DMS 273 (cell line): ENCODE results near the gene CUEDC1.
A peak's percentile ranks its signal among the peaks of the same experiment; 100 is the strongest.

Experiments used
- DNase-seq: peaks from one replicate; lab custom pipeline; 2025; ENCODE audit not compliant: unreplicated experiment; lab: John Stamatoyannopoulos, UW

Gene CUEDC1

DNA sequence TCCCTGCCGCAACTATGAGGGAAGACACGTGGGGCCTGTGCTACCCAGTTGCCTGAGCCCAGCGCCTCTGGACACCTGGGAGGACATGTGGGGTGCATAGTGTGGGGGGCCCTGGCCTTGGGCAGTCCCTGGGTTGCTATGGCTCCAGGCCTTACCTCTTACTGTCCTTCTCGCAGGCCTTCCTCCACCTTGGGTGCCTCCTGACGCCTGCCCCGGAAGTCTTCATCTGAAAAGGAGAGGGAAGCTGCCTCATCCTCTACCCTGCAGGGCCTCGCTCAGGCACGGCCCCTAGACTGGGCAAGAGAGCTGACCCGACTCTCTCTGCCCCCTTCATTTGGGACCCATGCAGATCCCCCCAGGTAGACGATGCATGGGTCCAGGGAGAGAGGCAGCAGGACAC is 88.9 kb downstream of the CUEDC1 start:
- DNase-seq, result no peak

DNA sequence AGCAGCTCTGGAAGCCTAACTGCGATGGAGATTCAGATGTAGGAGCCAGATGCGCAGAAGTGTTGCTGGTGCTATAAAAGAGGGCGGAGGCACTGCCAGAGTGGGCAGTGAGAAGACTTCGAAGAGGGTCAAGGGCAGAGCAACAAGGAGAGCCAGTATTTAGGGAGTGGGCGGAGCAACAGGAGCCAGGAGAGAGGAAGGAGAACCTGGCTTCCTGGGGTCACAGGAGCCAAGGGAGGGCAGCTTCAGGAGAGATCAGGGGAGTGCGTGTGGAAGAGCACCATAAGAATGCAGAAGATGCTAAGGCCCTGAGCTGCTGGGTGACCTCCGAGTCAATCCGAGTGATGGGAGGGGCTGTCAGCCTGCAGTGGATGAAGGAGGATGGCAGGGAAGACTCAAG is 90.9 kb downstream of the CUEDC1 start:
- DNase-seq, result no peak

DNA sequence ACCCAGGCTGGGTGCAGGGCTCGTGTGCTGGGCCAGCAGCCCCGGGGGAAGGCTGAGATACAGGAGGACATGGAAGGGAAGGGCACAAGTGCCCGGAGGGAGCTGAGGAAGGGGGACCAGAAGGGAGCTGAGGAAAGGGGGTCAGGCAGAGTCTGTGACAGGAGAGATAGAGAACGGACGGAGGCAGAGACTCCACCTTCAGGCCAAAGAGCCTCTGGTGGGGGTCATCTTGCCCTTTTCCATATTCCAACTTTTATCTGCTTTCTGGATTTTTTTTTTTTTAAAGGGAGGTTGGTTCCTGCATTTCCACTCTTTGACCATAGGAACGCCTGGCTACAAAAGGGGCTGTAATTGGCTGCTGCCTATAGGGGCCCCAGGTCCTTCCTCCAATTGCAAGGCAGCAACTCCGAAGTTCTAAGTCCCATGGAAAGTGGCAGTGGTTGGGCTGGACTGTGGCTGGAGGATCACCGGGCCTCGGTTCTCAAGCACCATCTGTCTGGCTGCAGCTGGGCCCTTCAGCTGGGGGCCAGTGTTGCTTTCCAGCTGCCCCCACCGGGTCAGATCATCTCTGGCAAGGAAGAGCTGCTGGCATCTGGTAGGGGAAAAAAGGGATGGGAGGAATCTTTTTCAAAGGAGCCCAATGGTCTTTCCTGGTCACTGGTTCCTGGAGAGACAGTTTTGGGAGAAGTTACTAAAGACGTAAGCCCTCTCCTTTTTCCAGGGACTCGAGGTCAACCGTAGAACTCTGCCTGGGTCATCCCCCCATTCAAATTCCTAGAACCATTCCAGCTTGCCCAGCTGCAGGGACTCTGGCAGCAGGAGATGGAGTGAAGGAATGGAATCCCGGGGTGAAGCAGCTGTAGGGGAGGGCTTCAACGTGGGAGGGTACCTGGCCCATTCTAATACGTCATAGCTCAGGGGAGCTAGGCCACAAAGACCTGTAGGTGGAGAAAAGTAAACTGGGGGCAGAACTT is 92.2 kb downstream of the CUEDC1 start:
- DNase-seq, result peak; percentile 71

DNA sequence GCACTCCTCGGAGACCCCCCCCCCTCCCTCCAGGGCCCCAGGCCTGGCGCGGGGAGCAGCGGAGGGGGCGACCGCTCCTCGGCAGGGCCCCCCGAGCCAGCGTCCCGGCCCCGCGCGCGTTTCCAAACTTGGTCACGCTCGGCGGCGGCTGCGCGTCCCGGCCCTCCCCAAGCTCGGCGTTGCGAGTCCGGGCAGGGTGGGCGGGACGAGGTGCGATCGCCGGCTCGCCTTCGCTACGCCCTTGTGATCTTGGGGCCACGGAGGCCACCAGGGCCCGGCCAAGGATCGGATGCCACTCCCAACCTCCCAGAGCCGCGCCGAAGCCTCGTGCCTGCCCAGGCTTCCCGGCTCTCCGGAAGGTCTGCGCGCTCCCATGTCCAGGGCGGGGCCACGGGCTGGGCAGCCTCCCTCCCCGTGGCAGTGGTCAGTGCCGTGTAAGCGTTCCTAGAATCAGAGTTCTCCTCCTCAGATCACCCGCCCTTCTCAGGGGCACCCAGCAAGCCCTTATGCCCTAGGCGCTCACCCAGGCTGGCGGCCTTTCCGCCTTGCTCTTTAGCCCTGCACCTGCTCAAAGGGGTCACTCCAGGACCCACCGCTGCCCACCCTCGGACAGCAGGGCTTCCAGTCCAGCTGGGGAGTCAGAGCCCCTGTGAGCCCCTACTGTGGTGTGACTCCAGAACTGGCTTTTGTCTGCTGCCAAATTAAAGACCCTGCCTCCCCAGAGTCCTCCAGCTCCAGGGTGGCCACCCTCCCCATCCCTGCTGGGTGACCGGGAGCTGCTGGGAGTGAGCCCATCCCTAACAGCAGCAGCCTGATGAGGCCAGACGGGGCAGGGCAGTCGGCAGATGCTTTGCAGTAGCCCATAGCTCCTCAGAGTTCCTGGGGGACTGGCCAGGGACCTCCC is 93.2 kb downstream of the CUEDC1 start:
- DNase-seq, result peak; percentile 52

DNA sequence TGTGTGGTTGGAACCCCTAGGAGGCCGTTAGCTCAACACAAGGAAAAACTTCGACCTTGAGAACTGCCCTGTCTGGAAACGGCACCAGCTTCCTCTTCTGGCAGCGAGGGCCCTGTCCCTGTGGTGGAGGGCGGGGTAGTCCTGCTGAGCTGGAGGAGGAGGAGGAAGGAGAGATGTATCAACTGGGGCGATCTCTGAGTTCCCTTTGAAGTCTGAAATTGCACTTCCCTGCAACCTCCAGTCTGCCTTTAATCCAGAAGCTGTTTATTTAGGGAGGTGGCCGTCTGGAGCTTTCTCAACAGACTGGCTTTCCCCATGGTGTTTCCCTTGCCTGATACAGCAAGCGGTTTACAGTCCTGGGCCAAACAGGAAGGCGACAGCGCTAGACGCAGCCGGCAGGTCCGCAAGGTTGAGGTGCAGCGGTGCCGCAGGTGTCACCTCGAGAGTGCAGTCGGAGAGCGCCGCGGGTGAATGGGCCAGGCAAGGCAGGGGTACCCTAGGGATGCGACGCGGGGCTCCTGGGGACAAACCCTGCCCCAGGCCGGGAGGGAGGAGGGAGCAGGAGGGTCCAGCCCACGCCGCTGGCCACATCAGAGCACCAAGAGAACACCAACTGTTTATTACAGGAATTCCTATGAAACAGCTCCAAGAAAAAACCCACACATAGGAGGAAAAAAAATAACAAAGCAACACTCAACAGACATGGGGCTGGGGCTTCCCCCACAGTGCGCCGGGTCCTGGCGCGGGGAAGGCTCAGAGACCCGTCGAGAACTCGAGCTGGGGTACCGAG is 94.0 kb downstream of the CUEDC1 start:
- DNase-seq, result peak; percentile 91

DNA sequence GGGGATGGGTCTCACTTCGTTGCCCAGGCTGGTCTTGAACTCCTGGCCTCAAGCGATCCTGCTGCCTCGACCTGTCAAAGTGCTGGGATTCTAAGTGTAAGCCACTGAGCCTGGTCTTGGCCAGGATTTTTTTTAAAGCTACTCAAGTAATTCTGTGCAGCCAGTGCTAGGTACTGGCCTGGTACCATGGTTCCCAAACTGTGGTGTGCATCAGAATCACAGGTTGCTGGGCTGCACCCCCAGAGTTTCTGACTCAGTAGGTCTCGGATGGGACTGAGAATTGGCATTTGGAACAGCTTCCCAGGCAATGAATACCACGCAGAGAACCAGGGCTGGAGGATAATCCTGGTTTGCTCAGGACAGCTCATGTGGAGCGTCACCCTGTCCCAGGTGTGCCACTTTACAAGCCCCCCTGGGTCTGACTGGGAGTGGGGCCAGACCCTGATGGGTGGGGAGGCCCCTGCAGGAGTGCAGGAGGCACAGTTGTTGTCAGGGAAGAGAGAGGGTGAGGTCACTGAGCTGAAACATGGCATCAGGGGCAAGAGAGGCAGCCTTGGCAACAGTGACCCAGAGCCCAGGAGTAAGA is 94.7 kb downstream of the CUEDC1 start:
- DNase-seq, result no peak

DNA sequence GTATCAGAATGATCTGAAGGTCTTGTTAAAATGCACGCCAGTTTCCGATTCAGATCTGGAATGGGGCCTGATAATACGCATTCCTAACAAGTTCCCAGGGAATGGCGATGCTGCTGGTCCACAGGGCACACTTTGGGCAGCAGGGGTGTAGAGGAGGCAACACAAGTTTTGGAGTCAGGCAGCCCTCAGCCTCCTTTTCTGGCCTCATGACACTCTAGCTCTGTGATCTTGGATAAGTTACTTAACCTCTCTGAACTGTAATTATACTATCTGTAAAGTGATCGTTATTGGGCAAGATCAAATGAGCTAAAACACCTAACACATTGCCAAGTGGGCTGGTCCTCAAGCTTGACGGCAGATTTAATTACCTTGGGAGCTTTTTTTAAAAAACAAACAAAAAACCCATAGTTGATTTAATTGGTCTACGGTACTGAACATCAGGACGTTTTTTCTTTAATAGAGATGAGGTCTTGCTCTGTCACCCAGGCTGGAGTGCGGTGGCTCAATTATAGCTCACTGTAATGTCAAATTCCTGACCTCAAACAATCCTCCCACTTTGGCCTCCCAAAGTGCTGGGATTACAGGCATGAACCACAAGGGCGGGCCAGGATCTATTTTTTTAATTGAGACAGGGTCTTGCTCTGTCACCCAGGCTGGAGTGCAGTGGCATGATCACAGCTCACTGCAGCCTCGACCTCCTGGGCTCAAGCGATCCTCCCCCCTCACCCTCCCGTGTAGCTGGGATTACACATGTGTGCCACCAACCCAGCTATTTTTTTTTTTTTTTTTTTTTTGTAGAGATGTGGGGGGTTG is 95.4 kb downstream of the CUEDC1 start:
- no peak for DNase-seq

DNA sequence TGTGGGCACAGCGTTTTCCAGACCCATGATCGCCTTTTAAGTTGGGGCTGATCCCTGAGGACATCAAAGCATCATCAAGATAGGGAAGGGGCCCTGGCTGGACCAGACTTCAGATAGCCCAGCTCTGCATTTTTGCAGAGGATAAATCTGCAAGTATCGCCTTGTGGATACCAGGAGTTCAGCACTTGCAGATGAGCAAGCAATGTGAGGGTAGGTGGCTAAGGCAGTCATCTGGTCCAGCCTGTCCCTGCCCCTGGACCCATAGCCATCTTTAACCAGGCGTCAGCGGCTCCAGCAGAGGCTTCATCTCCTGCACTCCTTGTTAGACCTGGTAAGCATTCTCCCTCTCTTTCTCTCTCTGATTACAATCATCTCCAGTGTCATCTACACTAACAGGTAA is 96.4 kb downstream of the CUEDC1 start:
- DNase-seq, result no peak

DNA sequence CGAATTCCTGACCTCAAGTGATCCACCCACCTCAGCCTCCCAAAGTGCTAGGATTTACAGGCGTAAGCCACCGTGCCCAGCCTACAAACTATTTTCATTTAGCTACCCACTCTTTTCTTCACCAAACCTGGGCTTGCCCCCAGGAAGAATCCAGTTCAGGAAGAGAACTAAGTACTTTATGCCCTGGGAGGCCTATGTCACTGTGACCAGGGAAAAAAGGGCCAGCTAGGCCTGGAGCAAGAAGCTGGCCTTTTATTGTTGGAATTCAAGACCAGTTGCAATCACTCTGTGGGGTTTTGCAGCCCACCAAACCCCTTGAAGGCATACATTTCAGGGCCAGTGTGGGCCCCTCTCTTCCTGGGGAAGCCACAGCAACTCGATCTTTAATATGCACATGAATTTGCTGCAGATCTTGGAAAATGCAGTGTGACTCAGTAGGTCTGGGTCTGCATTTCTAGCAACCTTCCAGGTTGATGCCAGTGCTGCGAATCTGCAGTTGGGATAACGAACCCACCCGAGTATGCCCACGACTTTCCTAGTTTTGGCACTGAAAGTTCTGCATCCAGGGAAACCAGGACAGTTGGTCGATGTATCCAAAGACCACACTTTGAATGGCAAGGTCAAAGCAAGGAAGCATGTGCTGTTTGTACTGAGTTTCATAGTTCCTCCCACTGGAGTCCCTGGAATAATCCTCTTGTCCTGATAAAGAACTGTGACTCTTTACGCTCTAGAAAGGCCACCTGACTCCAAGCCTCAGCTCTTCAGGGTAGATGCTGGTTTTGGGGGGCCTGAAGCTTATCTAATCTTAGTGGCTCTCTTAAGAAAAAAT is 98.2 kb downstream of the CUEDC1 start:
- no peak for DNase-seq

DNA sequence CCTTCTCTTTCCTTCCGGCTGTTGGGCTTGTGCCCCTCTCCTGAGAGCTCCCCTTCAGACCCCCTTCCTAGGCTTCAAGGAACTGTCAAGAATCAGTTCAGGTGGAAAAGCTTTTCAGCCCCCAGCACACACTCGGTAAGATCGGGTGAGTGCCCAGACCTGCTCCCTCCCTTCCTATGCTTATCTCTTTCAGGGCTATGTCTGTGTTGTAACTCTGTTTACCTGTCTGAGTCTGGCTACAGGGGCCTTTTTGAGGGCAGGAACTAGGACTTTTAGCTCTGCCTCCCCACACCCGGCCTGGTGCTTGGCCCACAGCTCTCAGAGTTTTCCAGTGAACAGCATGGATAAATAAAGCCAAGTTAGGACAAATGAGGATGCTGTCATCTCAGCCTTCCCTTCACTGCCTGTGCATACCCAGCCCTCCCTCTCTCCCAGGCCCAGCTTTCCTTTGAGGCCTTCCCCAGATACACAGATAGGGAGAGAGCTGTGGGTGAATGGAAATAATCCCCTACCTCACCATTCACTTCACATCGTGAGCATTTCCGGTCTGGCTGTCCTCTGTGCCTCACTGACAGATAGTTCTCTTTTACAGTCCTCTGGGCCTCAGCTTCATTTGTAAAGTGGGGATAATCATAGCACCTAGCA is 99.7 kb downstream of the CUEDC1 start:
- DNase-seq, result no peak

DNA sequence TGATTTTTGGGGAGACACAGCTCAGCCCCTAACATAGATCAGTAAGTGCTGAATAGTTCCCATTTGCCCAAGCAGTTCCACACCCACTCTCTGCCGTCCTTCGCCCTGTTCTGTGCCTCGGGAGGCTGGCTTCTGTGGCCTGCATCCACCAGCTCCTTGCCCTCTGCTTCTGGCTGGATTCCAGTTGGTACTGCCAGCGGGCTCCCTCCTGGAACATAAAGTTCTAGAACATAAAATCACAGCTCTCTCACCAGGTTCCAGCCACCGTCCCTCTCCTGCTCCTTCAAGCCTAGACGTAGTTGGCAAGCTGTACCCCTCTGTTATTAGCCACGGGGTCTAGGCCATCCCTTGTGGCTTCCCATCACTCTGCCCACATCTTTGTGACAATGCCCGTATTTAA is 101.5 kb downstream of the CUEDC1 start:
- DNase-seq, result no peak

DNA sequence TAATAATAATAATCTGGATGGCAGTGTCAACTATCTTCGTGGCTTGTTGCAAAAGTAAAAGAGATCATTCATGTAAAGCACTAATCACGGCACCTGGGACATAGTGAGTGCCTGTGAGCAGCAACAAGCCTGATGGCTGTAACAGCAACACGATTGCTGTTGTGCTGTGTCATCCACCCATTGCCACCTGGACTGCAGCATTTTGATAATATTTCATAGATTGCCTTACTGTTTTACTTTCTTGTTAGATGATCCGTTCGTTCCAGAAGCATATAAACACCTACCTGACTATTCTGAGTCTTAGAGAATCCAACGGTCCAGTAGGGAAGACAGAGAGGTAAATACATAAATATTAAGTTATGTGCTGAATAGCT is 102.3 kb downstream of the CUEDC1 start:
- no peak for DNase-seq

DNA sequence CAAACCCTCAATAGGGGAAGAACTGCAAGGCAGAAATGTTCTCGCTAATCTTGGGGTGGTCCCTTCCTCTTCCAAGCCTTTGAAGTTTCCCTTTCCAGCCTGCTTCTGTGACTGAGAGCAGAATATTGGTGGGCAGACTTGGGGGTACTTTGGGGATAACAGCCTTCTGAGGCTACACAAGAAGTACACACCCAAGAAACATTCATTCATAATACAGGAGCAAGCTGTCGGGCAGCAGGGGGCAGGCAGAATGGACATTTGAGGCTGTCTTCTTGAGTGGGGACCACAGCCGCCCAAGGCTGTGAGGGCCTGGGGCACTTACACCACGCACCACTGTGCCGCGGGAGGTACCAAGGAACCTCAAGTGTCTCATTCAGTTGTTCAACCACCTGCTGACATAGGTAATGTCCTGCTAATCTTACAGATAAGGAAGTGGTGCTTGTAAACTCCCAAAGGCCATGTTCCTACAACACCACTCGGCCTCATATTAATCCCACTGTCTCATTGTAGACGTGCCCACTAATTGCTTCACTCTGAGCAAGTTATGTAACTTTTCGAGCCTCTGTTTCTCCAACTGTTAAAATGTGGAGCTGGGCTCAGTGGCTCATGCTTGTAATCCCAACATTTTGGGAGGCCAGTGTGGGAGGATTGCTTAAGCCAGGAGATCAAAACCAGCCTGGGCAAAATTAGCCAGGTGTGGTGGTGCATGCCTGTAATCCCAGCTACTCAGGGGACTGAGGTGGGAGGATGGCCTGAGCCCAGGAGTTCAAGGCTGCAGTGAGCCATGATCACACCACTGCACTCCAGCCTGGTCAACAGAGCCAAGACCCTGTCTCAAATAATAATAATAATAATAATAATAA is 102.9 kb downstream of the CUEDC1 start:
- no peak for DNase-seq

DNA sequence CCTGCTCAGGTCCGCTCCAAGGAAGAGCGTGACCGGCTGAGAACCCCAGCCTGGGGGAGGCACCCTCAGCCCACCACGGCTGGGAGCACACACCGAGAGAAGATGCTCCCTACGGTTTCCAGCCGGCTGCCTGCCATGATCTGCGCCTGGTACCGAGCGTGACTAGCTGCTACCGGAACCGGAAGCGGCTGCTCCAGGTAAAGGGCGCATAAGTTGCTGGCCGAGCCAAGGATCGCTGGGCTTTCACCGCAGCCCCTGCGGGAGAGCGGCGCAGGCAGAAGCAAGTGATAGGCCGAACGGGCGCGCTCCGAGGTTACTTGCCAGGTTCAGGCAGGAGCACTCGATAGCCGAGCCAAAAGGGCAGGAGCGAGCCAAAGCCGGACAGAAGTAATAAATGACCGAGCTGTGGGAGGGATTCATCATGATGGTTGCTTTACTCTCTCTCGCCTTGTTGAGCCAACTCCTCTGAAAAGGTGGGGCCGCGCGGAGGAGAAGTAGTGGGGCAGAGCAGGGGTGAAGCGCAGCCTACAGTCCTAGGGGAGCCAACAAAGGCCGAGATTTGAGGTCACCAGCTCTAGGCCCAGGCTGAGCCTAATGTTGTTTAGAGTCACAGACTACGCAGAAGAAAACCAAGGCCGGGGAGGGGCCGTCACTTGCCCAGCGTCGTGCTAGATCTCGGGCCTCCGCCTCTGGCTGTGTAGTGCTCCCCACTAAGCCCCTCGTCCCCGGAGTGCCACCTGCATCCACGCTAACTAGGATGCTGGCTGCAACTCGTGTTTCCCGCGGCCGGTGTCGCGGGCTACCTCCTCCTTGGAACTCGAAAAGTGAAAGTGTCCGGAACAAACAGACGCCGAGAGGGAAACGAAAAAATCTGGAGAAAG is 105.1 kb downstream of the CUEDC1 start, which contains the start of gene MRPS23:
Gene MRPS23, minus strand, starts transcription at position 171 of the 881 bp plus-strand sequence. Its CDS starts 34 bp downstream, at position 137.
- DNase-seq, result peak; percentile 99

DNA sequence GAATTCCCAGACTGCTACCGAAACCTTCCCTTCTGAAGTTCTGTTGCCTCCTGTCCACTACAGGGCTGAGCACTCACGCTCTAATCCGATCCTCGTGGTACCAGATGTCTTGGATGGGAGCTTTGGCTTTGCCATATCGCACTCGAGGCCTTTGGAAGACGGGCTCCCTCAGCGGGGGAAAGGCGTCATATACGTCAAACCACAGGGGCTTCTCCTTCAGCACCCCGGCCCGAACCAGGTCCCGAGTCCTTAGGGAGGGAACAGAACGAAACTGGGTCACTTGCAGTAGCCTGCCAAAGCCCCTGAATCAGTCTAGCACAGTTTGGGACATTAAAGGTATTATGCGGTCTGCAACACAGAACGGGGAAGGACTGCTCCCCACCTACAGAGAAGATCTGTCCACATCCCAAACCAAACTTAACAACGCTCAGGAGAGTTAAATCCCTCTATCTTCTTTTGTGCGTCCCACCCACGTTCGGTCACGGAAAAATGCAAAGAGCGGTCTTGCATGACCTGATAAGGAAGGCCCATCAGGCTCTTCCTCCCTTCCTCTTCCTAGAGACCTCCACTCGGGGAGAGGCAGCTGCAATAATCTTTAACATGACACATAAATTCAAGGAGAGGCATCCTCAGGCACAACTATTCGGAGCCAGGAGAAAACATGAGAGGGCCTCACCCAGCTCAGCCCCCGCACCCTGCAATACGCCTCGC is 105.9 kb downstream of the CUEDC1 start:
- DNase-seq, result peak; percentile 42
